Panc1 (cell line): ENCODE measurements around the gene TMEM39B. TPM values are rescaled to one million over a fixed set of nuclear protein-coding genes. Genes with fewer than 3 reads are reported as not detected.

Experiments
- ATAC-seq: fragments of 200-7000 bp; cut with Tn5 transposase; 2 replicates; pipeline ENCODE4 v1.9.1; 2020; ENCODE audit warnings: mild to moderate bottlenecking, moderate library complexity
- BruUV-seq: library from RNA; stranded (reverse); fragments of 400-500 nt; replicated peaks from 2 replicates; lab custom pipeline; 2021; lab: Mats Ljungman, UMichigan
- CTCF ChIA-PET: fragments of 300-600 bp; sonication (Branson Sonifier 250); formaldehyde crosslinking; loops from one replicate; lab custom pipeline; 2022; ENCODE audit warnings: antibody characterized with exemption; lab: Charles Lee
- POLR2A ChIA-PET: fragments of 300-600 bp; sonication (Branson Sonifier 250); formaldehyde crosslinking; loops from one replicate; lab custom pipeline; 2022; ENCODE audit warnings: antibody characterized with exemption; lab: Charles Lee
- DNase-seq: peaks from one replicate; pipeline ENCODE4 v3.0.0-alpha.2; 2010; ENCODE audit warnings: low read depth, low spot score
- H3K27ac ChIP-seq: 2 replicates; pipeline ENCODE4 v1.5.1; 2011; ENCODE audit warnings: mild to moderate bottlenecking, low read length, inconsistent platforms
- H3K27me3 ChIP-seq: fragments of 200-500 bp; sonication (Bioruptor generic); 2 replicates; pipeline ENCODE4 v1.6.0; 2014; ENCODE audit warnings: low read length, inconsistent platforms; ENCODE audit not compliant: control insufficient read depth, insufficient read depth
- H3K36me3 ChIP-seq: fragments of 200-500 bp; sonication (Bioruptor generic); 2 replicates; pipeline ENCODE4 v1.5.1; 2014; ENCODE audit warnings: inconsistent platforms, mild to moderate bottlenecking, low read length, moderate library complexity; ENCODE audit not compliant: control insufficient read depth, insufficient read depth
- H3K4me1 ChIP-seq: 2 replicates; pipeline ENCODE4 v1.5.1; 2011; ENCODE audit warnings: inconsistent platforms, mild to moderate bottlenecking, low read length, moderate library complexity; ENCODE audit not compliant: control insufficient read depth, insufficient read depth
- H3K4me3 ChIP-seq, 2 experiments: 2 replicates each; pipeline ENCODE4 v1.5.1; 2011 to 2012; ENCODE audit warnings: low read depth in 2 of 2, low read length in 2 of 2, mild to moderate bottlenecking in 2 of 2, inconsistent platforms in 1 of 2, moderate library complexity in 1 of 2
- H3K9me3 ChIP-seq: fragments of 200-500 bp; sonication (Bioruptor generic); 2 replicates; pipeline ENCODE4 v1.5.1; 2014; ENCODE audit warnings: low read depth, mild to moderate bottlenecking, inconsistent platforms, low read length, moderate library complexity; ENCODE audit not compliant: control insufficient read depth, insufficient read depth
- CTCF ChIP-seq: fragments of 450-650 bp; IDR thresholded peaks from 2 replicates; pipeline ENCODE4 v1.5.1; 2017; ENCODE audit warnings: mild to moderate bottlenecking
- POLR2AphosphoS5 ChIP-seq: IDR thresholded peaks from 2 replicates; pipeline ENCODE4 v1.6.1; 2012; ENCODE audit warnings: mild to moderate bottlenecking, low read depth, low read length, moderate library complexity
- REST ChIP-seq, 2 experiments: IDR thresholded peaks; 2 replicates each; pipeline ENCODE4 v1.6.1; 2011 to 2012; ENCODE audit warnings: low read depth in 2 of 2, control low read depth in 1 of 2, low read length in 1 of 2, mild to moderate bottlenecking in 1 of 2, moderate library complexity in 1 of 2; ENCODE audit not compliant: insufficient read depth in 1 of 2
- SIN3A ChIP-seq: IDR thresholded peaks from 2 replicates; pipeline ENCODE4 v1.6.1; 2012; ENCODE audit warnings: low read depth, mild to moderate bottlenecking, low read length, moderate library complexity, borderline replicate concordance; ENCODE audit not compliant: insufficient read depth
- TCF7L2 ChIP-seq: IDR thresholded peaks from 2 replicates; pipeline ENCODE4 v1.6.1; 2011; ENCODE audit warnings: mild to moderate bottlenecking, low read depth, low read length, inconsistent platforms
- in situ Hi-C: cut with HindIII; loops from 2 replicates; pipeline ENCODE4 v1.10.0; 2016; ENCODE audit warnings: low sequenced_read_pairs, low pct_unique_long_range_greater_than_20kb
- intact Hi-C: fragments of 100-400 bp; cut with micrococcal nuclease; formaldehyde crosslinking; loops from one replicate; pipeline ENCODE4 v1.10.0; 2022; ENCODE audit not compliant: unreplicated experiment
- total RNA-seq: library from RNA; stranded (reverse); gene quantifications from one replicate; pipeline ENCODE4 v1.2.1, GENCODE V29; 2021; ENCODE audit not compliant: unreplicated experiment

Gene TMEM39B
- total RNA-seq, 1 experiment from 2014 or later: 35.0 TPM

- TF ChIP-seq SIN3A (no peak), TCF7L2 (no peak), CTCF (no peak), POLR2AphosphoS5 (no peak), REST (IDR thresholded peaks at IDR 0.05; ENCODE audit: insufficient read depth in 1 of 2, low read depth in 2 of 2, low read length in 1 of 2) (no peak)
- ChIA-PET POLR2A (no interaction called here), CTCF (no interaction called here)
- Histone ChIP-seq H3K9me3 (no peaks in the 10 kb centered on the region), H3K36me3 (no peaks in the 10 kb centered on the region), H3K27me3 (no peaks in the 10 kb centered on the region), H3K4me1 (no peaks in the 10 kb centered on the region; the same call in 1 of the 2 replicates), H3K27ac (no peak overlapping the region), H3K4me3 (no peak overlapping the region)
- TSS peak; percentile 37 for BruUV-seq
- ATAC-seq (no peak), DNase-seq (no peak)
- intact Hi-C loops (no loop called here), in situ Hi-C loops (no loop called here)
Observed at GRCh38 chr1:32126770-32127169, 54.0 kb downstream of the TMEM39B start.

GRCh38 chr1:32127409-32128198 lies 54.9 kb downstream of the TMEM39B start:
- H3K36me3 ChIP-seq: no peaks in the 10 kb centered on the region
- no peak overlapping the region for H3K27ac ChIP-seq
- H3K4me1 ChIP-seq: no peaks in the 10 kb centered on the region; the same call in 1 of the 2 replicates
- in situ Hi-C loops (no loop called here), intact Hi-C loops (no loop called here)
- no peak overlapping the region for H3K4me3 ChIP-seq
- ATAC-seq: no peak
- no TSS peak for BruUV-seq
- H3K9me3 ChIP-seq: no peaks in the 10 kb centered on the region
- H3K27me3 ChIP-seq: no peaks in the 10 kb centered on the region
- CTCF ChIA-PET: interaction anchor here (0.9 kb wide), 1 partner anchor 25 kb away, joined by 5 read pairs; no protein-coding TSS in a partner anchor
- TF ChIP-seq REST (IDR thresholded peaks at IDR 0.05; ENCODE audit: insufficient read depth in 1 of 2, low read depth in 2 of 2, low read length in 1 of 2) (no peak), CTCF (no peak), POLR2AphosphoS5 (no peak), TCF7L2 (no peak), SIN3A (no peak)
- POLR2A ChIA-PET: interaction anchor here (0.6 kb wide), 1 partner anchor 164 kb away, joined by 3 read pairs; the partner anchor contains the start of gene HDAC1
- DNase-seq: no peak
